VCaP (cell line): ENCODE results near the gene RAD51B.
A peak's percentile ranks its signal among the peaks of the same experiment; 100 is the strongest.

Source experiments
- H3K27ac ChIP-seq: fragments of 450-650 bp; 2 replicates; pipeline ENCODE4 v1.5.1; 2017
- TF ChIP-seq, protein P1 (sequence below): fragments of 450-650 bp; conservative IDR thresholded peaks from 2 replicates; pipeline ENCODE4 v1.5.1; 2017; ENCODE audit warnings: mild to moderate bottlenecking, moderate library complexity

The RAD51B gene

DNA sequence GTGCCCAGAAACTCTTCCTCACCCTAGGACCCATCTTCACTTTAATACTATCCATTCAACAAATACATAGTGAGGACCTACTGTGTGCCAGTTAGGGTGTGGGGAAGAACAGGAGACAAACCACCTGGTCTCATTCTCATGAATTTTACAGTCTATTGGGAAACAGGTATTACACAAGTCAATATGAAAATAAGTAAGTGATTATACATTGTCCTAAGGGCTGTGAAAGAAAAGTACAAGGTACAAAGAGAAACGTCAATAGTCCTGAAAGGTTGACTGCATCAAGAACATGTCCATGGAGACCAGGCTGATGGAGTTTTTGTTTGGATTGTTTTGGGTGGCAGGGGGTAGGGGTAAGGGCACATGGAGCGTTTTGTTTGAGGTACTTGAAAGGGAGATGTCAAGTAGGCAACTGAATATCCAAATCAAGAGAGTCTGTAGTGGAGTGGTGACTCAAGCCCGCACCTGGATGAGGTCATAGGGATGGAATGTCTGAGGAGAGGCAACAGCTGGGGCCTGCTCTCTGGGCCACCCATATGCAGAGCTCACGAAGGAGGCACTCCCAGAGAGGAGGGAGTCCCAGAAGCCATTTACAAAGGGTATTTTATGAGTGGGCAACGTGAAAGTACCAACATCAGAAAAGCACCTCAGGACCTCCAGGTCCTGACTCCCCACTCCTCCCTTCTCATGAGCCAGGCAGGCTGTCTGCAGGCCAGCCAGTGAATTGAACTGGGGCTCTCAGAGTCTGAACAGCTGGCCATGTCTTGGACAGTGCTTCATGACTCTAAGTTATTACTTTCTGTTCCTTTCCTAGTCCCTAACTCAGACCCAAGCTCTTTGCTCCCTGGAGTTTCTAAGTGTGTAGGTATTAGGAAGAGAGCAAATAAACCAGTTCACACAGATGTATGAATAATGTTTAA lies 701.3 kb downstream of the RAD51B start:
- TF ChIP-seq, protein P1, sequence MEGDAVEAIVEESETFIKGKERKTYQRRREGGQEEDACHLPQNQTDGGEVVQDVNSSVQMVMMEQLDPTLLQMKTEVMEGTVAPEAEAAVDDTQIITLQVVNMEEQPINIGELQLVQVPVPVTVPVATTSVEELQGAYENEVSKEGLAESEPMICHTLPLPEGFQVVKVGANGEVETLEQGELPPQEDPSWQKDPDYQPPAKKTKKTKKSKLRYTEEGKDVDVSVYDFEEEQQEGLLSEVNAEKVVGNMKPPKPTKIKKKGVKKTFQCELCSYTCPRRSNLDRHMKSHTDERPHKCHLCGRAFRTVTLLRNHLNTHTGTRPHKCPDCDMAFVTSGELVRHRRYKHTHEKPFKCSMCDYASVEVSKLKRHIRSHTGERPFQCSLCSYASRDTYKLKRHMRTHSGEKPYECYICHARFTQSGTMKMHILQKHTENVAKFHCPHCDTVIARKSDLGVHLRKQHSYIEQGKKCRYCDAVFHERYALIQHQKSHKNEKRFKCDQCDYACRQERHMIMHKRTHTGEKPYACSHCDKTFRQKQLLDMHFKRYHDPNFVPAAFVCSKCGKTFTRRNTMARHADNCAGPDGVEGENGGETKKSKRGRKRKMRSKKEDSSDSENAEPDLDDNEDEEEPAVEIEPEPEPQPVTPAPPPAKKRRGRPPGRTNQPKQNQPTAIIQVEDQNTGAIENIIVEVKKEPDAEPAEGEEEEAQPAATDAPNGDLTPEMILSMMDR = no peak
- peak overlapping the region; percentile 16; the same call in 1 of the 2 replicates for H3K27ac ChIP-seq

DNA sequence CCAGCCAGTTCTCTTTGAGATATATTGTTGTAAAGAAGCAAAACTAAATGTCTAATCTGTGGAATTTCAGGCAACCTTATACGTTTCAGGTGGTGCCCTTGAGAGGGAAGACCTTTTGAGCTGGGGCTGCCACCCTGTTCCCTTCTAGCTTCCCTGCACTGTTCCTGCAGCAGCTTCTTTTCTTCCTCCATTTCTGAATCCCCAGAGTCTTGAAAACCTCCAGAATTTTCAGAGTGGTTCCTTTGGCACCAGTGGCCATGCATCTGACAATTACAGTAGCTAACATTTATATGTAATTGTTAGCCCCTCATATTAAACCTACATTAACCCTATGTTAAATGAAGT lies 702.0 kb downstream of the RAD51B start:
- TF ChIP-seq, protein P1 = no peak
- H3K27ac ChIP-seq = peak overlapping the region; percentile 16; the same call in 1 of the 2 replicates

DNA sequence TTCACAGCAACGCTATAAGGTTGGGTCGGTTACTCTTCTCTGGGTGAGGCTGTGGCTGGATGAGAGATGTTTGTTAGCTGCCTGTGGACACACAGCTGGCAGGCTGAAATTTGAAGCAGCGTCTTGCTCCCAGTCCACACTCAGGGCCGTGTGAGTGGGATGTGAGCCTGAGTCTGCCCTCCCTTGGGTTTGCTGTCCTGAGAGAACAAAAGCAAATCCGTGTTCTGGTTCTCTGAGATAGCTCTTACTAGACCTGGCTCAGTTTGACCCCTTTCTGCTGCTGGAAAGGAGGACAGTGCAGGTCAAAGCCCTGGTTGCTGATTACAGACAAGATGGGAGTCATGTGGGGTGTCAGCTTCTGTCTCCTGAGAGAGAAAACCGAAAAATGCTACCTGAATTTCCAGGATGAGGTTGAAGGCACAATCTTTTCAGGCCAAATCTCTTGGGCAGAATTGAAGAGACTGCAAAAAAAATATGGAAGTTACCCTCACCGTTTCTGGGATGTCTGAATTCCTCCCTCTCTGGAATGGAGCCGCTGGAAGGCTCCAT lies 702.5 kb downstream of the RAD51B start:
- no peak overlapping the region for H3K27ac ChIP-seq
- TF ChIP-seq, protein P1 = no peak

DNA sequence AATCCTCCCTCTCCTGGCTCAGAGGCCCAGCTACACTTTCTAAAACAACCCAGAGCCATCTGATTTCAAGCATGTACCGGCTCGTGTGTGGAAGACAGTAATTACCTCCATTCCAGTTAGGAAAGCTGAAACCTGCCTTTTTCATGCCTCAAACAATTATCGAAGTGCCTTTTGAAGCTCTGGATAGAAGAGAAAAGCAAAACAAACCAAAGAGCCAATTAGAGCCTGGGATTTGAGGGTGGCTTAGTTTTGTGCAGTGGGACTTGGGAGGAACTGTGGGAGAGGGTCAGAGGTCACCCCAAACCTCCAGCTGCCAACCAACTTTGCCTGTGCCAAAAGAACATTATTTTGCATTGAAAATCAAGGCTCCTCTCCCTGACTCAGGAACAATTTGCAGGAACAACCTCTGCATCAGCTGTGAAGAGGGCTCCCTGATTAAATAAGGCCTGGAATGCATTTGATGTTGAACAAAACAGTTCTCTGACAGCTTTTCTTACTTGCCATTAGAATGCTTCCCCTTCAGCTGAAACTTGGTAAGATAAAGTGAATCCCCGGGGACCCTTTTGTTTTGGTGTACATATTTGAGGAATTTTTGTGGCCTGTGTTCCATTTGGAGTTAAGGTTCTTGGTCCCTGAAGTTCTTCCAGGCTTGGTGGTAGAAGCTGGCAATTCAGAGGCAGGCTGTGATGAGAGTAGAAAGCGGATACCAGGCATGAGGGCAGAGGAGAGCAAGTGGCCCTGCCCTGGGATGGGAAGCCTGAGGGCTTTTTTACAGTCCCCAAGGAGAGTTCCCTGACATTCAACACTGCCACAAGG lies 703.1 kb downstream of the RAD51B start:
- no peak overlapping the region for H3K27ac ChIP-seq
- TF ChIP-seq, protein P1 = no peak

DNA sequence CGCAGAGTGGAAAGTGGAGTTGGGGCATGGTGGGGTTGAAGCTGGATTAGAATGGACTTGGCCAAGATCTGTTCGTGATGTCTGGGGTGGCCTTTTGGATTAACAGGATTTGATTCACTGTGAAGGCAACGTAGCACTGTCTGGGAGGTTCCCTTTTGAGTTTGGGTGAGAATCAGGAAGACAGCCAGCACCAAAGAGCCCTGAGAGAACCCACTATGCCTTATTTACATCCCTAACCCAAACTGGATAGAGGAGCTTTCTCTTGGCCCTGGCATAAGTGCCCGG lies 703.7 kb downstream of the RAD51B start:
- TF ChIP-seq, protein P1 = no peak
- H3K27ac ChIP-seq = no peak overlapping the region

DNA sequence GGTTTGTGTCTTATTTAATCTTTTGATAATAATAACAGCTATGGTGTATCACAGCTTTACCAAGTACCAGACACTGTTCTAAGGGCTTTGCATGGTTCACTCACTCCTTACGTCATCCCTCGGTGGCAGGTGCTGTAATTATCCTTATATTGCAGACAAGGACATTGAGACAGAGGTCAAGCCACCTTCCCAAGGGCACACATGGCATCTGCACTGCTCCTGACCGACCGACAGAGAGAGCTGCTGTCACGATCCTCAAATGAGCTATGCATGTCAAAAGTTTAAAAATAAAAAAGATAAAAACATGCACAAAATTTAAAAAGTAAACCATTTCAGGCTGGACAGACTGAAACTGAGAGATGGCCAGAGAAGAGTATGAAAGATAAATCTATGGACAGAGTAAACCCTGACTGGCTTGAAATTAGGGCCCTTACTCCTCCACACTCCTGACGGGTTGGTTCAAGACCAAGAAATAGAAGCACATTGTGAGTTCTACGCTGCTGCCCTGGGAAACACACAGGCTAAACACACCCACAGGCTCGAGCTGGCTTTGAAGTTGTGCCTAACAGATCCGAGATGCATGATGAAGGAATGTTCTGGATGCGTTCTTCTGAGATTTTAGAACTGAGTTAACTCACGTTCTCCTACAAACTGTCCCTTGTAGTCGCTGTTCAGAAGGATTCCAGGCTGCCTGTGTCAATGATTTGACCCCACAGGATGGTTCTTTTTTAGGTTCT lies 704.6 kb downstream of the RAD51B start:
- no peak overlapping the region for H3K27ac ChIP-seq
- TF ChIP-seq, protein P1 = no peak

DNA sequence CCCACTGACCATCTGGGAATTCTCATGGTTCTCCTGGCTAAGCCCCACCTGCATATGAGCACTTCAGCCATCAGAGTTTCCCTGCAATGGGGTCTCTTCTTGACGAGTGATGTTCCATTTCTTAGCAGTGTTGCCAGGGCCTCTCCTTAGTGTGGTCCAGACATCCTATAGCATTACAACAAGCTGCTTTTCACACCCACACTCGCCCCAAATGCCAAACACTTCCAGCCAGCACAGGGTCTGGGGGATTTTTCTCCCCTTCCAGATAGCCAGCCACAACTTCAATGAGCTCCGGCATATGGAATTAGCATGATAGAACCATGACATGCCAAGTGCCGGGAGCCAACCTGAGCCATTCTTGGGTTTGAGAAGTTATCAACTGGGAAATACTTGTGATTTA lies 705.9 kb downstream of the RAD51B start:
- TF ChIP-seq, protein P1 = no peak
- H3K27ac ChIP-seq = no peak overlapping the region
